Right lobe of liver (tissue), 6 donors: ENCODE results near the gene SMYD1. TPM values are rescaled to one million over a fixed set of nuclear protein-coding genes. Genes with fewer than 3 reads are reported as not detected.

ENCODE experiments used
- ATAC-seq, 4 donors: fragments of 200-7000 bp; cut with Tn5 transposase; one replicate each; pipeline ENCODE4 v1.9.1; 2020; ENCODE audit warnings: mild to moderate bottlenecking in 4 of 4, moderate library complexity in 4 of 4
- DNase-seq, 3 donors: peaks; one replicate each; pipeline ENCODE4 v3.0.0-alpha.2; 2020
- H3K27ac ChIP-seq, 3 donors: fragments of 200-600 bp; one replicate each; pipeline ENCODE4 v1.8.0; 2022
- H3K27me3 ChIP-seq, 2 donors: fragments of 200-600 bp; one replicate each; pipeline ENCODE4 v1.8.0; 2022
- H3K36me3 ChIP-seq, 4 donors: fragments of 200-600 bp; sonication (generic) in 1 of 4; one replicate each; pipeline versions ENCODE4 v1.5.1 to v1.8.0; 2017 to 2022; ENCODE audit warnings: control low read depth in 1 of 4
- H3K4me1 ChIP-seq, 4 donors: fragments of 200-600 bp; sonication (generic) in 1 of 4; one replicate each; pipeline versions ENCODE4 v1.5.1 to v1.8.0; 2017 to 2022; ENCODE audit warnings: control low read depth in 1 of 4
- H3K4me3 ChIP-seq, 3 donors: fragments of 200-600 bp; one replicate each; pipeline ENCODE4 v1.8.0; 2022
- H3K9me3 ChIP-seq, 4 donors: fragments of 200-600 bp; sonication (generic) in 1 of 4; one replicate each; pipeline versions ENCODE4 v1.5.1 to v1.8.0; 2017 to 2022; ENCODE audit warnings: control low read depth in 1 of 4
- POLR2A ChIP-seq: fragments of 450-650 bp; IDR thresholded peaks from one replicate; pipeline ENCODE4 v1.6.1; 2017; ENCODE audit warnings: antibody characterized with exemption, mild to moderate bottlenecking
- WGBS: methylation state at CpG from one replicate; pipeline ENCODE4 v1.1.6; 2018; ENCODE audit warnings: low coverage, low lambda C conversion rate; ENCODE audit not compliant: insufficient coverage; ENCODE audit errors: missing lambda C conversion rate; 5-methylcytosine and 5-hydroxymethylcytosine counted together
- intact Hi-C, 2 donors: fragments of 100-400 bp; cut with DNase I; formaldehyde crosslinking; loops; one replicate each; pipeline versions ENCODE4 v1.11.2 to v1.14.1; 2022
- total RNA-seq, 6 experiments: library from RNA; depleted of rRNA in 2 of 6; stranded (reverse); fragments of >200 nt in 2 of 6; fragmentation: NEBNext Ultra II Directional in 3 of 6; extraction: Animal tissue kit (Norgen Biotek cat#: 25700) in 3 of 6; gene quantifications; one replicate each; pipeline versions ENCODE4 v1.1.0 to v1.2.4, GENCODE V29; 2016 to 2023
- TF ChIP-seq, protein P1 (sequence below), 4 donors: fragments of 200-600 bp in 3 of 4; fragments of 450-650 bp in 1 of 4; IDR thresholded peaks; one replicate each; pipeline versions ENCODE4 v1.5.1 to v1.8.0; 2016 to 2022; ENCODE audit warnings: antibody characterized with exemption in 4 of 4, mild to moderate bottlenecking in 2 of 4
- donor health status: DM: no; HTN: yes; CAD: no.
- donor health status: DM: no; HTN: no; CAD: no.
- donor health status: DM: no; HTN: no; CAD: no.
- donor health status: DM: no; HTN: yes; CAD: no.
- donor health status: DM: no; HTN: yes; CAD: no.

The SMYD1 gene
- total RNA-seq, 6 experiments from 2014 or later = not detected

DNA sequence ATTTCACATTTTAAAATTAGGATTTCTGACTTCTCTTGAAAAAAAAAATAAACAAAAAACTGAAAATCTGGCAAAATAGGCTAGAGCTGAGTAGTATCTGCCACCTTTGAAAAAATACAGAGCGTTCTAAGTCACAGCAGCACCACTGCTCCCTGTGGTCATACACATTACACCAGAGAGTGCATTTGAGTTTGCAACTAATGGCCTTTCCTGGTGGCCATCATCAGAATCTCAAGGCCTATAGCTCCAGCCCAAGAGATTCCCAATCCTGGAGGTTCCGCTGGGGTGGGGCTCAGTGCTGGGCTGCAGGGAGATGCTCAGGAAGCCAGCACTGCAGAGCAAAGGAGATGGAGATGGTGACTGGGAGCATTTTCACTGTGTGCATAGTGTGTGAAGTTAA, 17.5 kb downstream of the SMYD1 start:
- no peak for DNase-seq
- Histone ChIP-seq H3K4me1 (no peaks in the 10 kb centered on the region), H3K27me3 (no peaks in the 10 kb centered on the region), H3K9me3 (no peaks in the 10 kb centered on the region), H3K36me3 (no peaks in the 10 kb centered on the region), H3K4me3 (no peak overlapping the region), H3K27ac (no peak overlapping the region)
- intact Hi-C loops = no loop called here
- WGBS = 82% methylated on average over 1 of the region's 2 CpGs
- no peak for ATAC-seq
- TF ChIP-seq, protein P1, sequence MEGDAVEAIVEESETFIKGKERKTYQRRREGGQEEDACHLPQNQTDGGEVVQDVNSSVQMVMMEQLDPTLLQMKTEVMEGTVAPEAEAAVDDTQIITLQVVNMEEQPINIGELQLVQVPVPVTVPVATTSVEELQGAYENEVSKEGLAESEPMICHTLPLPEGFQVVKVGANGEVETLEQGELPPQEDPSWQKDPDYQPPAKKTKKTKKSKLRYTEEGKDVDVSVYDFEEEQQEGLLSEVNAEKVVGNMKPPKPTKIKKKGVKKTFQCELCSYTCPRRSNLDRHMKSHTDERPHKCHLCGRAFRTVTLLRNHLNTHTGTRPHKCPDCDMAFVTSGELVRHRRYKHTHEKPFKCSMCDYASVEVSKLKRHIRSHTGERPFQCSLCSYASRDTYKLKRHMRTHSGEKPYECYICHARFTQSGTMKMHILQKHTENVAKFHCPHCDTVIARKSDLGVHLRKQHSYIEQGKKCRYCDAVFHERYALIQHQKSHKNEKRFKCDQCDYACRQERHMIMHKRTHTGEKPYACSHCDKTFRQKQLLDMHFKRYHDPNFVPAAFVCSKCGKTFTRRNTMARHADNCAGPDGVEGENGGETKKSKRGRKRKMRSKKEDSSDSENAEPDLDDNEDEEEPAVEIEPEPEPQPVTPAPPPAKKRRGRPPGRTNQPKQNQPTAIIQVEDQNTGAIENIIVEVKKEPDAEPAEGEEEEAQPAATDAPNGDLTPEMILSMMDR (IDR thresholded peaks at IDR 0.05) = no peak
- TF ChIP-seq POLR2A = no peak

DNA sequence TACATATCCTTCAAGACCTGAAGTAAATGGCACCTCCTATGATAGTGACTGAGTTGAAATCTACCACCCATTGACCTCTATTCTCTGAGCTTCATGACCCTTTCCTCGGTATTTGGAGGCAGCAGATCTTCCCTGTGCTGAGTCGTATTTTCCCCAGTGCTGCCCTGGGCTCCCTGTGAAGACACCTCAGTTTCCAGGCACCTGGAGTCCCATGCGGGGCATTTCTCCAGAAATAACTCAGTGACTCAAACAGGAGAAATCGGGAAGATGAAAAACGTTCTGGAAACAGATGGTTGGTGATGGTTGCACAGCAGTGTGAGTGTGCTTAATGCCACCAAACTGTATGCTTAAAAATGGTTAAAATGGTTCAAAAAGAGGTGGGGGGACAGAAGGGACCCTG, 18.0 kb downstream of the SMYD1 start:
- Histone ChIP-seq H3K27ac (no peak overlapping the region), H3K4me3 (no peak overlapping the region), H3K4me1 (no peaks in the 10 kb centered on the region), H3K27me3 (no peaks in the 10 kb centered on the region), H3K9me3 (no peaks in the 10 kb centered on the region), H3K36me3 (no peaks in the 10 kb centered on the region)
- intact Hi-C loops = no loop called here
- WGBS = 81% methylated on average over 5 of the region's 5 CpGs
- DNase-seq (no peak), ATAC-seq (no peak)
- TF ChIP-seq, protein P1 (IDR thresholded peaks at IDR 0.05) = no peak
- TF ChIP-seq POLR2A = no peak

GRCh38 chr2:88086401-88086800, 18.8 kb downstream of the SMYD1 start:
- DNase-seq (no peak), ATAC-seq (no peak)
- Histone ChIP-seq H3K27ac (no peak overlapping the region), H3K27me3 (no peaks in the 10 kb centered on the region), H3K36me3 (no peaks in the 10 kb centered on the region), H3K4me3 (no peak overlapping the region), H3K9me3 (no peaks in the 10 kb centered on the region), H3K4me1 (no peaks in the 10 kb centered on the region)
- intact Hi-C loops = no loop called here
- TF ChIP-seq POLR2A = no peak
- TF ChIP-seq, protein P1 (IDR thresholded peaks at IDR 0.05) = no peak
- 93% methylated on average over 7 of the region's 9 CpGs for WGBS

DNA sequence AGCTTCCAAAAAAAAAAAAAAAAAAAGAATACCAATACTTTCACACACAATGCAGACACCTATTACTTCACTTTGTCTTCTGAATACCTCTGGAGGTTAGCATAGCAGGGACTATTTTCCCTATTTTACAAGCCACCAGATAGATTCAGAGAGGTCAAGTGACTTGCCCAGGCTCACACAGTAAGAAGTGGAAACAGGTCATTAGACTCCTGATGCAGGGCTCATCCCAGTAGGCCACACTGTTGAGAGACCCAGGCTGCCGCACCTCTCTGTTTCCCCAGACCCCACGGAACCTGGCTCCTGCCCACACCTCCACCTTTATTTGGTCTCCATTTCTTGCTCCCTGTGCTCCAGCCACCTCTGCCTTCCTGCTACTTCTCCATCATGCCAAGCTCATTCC, 19.4 kb downstream of the SMYD1 start:
- H3K27ac ChIP-seq = no peak overlapping the region
- no peaks in the 10 kb centered on the region for H3K36me3 ChIP-seq
- WGBS = 100% methylated on average over 2 of the region's 2 CpGs
- no peaks in the 10 kb centered on the region for H3K27me3 ChIP-seq
- intact Hi-C loops = no loop called here
- H3K9me3 ChIP-seq = no peaks in the 10 kb centered on the region
- ATAC-seq = no peak
- DNase-seq = no peak
- TF ChIP-seq, protein P1 (IDR thresholded peaks at IDR 0.05) = no peak
- no peak for TF ChIP-seq POLR2A
- H3K4me1 ChIP-seq = no peaks in the 10 kb centered on the region
- H3K4me3 ChIP-seq = no peak overlapping the region

- no peak for DNase-seq
- intact Hi-C loops = no loop called here
- no peak overlapping the region for H3K4me3 ChIP-seq
- no peaks in the 10 kb centered on the region for H3K4me1 ChIP-seq
- no peak overlapping the region for H3K27ac ChIP-seq
- no peaks in the 10 kb centered on the region for H3K9me3 ChIP-seq
- no peak for TF ChIP-seq POLR2A
- TF ChIP-seq, protein P1 (IDR thresholded peaks at IDR 0.05) = no peak
- no peak for ATAC-seq
- no peaks in the 10 kb centered on the region for H3K36me3 ChIP-seq
- no peaks in the 10 kb centered on the region for H3K27me3 ChIP-seq
- 97% methylated on average over 7 of the region's 17 CpGs for WGBS
Observed at GRCh38 chr2:88087763-88088162, 20.1 kb downstream of the SMYD1 start.
